ENCODE measurements around the gene CNTNAP4. TPM values are rescaled to one million over a fixed set of nuclear protein-coding genes. Genes with fewer than 3 reads are reported as not detected.

The CNTNAP4 gene
- total RNA-seq, 1 experiment from 2014 or later, result not detected

DNA sequence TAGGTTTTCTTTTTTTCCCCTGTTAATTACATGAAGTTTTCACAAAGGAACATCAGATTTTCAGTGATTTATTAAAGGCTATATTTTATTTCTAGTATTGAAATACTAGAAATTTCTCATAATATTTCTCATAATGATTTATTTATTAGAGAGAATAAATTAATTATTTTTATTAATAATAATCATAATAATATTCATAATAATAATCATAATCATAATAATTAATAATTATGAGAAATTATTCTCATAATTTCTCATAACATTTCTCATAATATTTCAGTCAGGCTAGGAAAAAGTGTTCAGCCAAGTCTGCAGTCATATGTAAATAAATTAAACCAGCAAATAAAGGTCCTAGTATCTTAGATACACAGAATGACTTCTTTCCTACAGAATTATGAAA, 41.4 kb downstream of the CNTNAP4 start:
- Histone ChIP-seq H3K79me2 (ENCODE audit: insufficient read depth, low read length) (no peaks in the 10 kb centered on the region), H4K8ac (replicated peaks; ENCODE audit: insufficient read length, low read depth, low read length) (no peak overlapping the region), H3K23ac (ENCODE audit: insufficient read length, low read depth, low read length) (no peak overlapping the region), H3K23me2 (ENCODE audit: insufficient read length, low read depth, low read length, poor library complexity, severe bottlenecking) (no peaks in the 10 kb centered on the region), H2AFZ (ENCODE audit: low read length) (no peak overlapping the region), H2BK20ac (ENCODE audit: low read depth, low read length, poor library complexity, severe bottlenecking) (no peak overlapping the region), H3K18ac (ENCODE audit: insufficient read length, low read depth, low read length) (no peak overlapping the region), H3K27ac (ENCODE audit: insufficient read length, low read depth, low read length) (no peak overlapping the region), H3K79me1 (ENCODE audit: insufficient read depth, low read depth, low read length, poor library complexity, severe bottlenecking) (no peaks in the 10 kb centered on the region), H2BK120ac (ENCODE audit: low read depth, low read length, poor library complexity, severe bottlenecking) (no peak overlapping the region), H3K27me3 (ENCODE audit: insufficient read depth, low read length) (no peaks in the 10 kb centered on the region), H2AK5ac (ENCODE audit: insufficient read length, low read length) (no peak overlapping the region), H4K5ac (ENCODE audit: insufficient read length, low read depth, low read length) (no peak overlapping the region), H3K9ac (ENCODE audit: extremely low read depth, insufficient read length, low read length) (no peak overlapping the region), H2BK15ac (ENCODE audit: low read depth, low read length) (no peak overlapping the region), H3K9me3 (ENCODE audit: control insufficient read depth, low read depth, low read length) (no peaks in the 10 kb centered on the region), H3T11ph (ENCODE audit: low read length) (no peak overlapping the region), H4K91ac (ENCODE audit: insufficient read length, low read depth, low read length) (no peak overlapping the region), H3K56ac (ENCODE audit: insufficient read length, low read depth, low read length) (no peak overlapping the region), H3K14ac (ENCODE audit: insufficient read depth, low read length) (no peak overlapping the region), H2BK5ac (ENCODE audit: insufficient read length, low read length) (no peak overlapping the region), H3K4me2 (ENCODE audit: insufficient read depth, insufficient read length, low read length) (no peak overlapping the region), H3K4ac (ENCODE audit: low read depth, low read length) (no peak overlapping the region), H3K4me1 (ENCODE audit: insufficient read depth, low read length) (0 out of 2 replicates have a peak, but pooled peaks cover 3% of the 10 kb centered on the region), H2BK12ac (ENCODE audit: insufficient read length, low read depth, low read length) (no peak overlapping the region), H4K20me1 (ENCODE audit: control insufficient read depth, insufficient read depth, insufficient read length) (no peaks in the 10 kb centered on the region)
- Mint-ChIP-seq H3K4me1 (peaks cover 4 to 12% of the 10 kb centered on the region in 2 experiments; a peak in 3 of 4 replicates), H3K4me3 (no peak overlapping the region), H3K27ac (no peak overlapping the region; a peak in 1 of 7 replicates), H3K9me3 (no peaks in the 10 kb centered on the region), H3K27me3 (ENCODE audit: low read depth) (no peaks in the 10 kb centered on the region), H3K36me3 (ENCODE audit: insufficient read depth in 1 of 3, low read depth in 3 of 3) (no peaks in the 10 kb centered on the region)
- DNase-seq, result no peak
- no peak for TF ChIP-seq CTCF (conservative IDR thresholded peaks at IDR 0.05)

Measured in H9 (cell line).